Erythroblast (primary cell): ENCODE data around the gene NYAP1.

Source experiments
- GATA1 ChIP-seq: IDR thresholded peaks from 2 replicates; pipeline ENCODE4 v1.6.1; 2011; ENCODE audit warnings: low read depth, mild to moderate bottlenecking, control low read depth, low read length, moderate library complexity
- POLR2A ChIP-seq: IDR thresholded peaks from 2 replicates; pipeline ENCODE4 v1.6.1; 2011; ENCODE audit warnings: mild to moderate bottlenecking, low read length

GRCh38 chr7:100457033-100457432, 26.7 kb upstream of the NYAP1 start:
- TF ChIP-seq POLR2A (no peak), GATA1 (no peak)
